ENCODE measurements around the gene UBL5.
"Not testable (repeated sequence)": the region's sequence is repeated elsewhere in the genome, so short reads cannot be mapped to it uniquely, and the experiment has no call there.

DNA sequence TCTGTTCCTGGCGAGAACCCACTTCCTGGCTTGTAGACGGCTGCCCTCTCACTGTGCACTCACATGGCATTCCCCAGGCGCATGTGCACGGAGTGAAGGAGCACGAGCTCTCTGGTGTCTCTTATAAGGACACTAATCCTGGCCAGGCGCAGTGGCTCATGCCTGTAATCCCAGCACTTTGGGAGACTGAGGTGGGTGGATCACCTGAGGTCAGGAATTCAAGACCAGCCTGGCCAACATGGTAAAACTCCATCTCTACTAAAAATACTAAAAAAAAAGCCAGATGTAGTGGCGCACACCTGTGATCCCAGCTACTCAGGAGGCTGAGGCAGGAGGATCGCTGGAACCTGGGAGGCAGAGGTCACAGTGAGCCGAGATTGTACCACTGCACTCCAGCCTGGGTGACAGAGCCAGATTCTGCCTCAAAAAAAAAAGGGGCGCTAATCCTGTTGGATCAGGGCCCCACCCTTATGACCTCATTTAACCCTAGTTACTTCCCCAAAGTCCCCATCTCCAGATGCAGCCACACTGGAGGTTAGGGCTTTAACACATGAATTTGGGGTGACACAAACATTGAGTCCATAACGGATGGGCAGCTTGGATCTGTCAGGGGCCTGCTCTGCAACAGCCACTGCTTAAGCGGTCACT lies 16.0 kb downstream of the UBL5 start:
- TF ChIP-seq, protein P1, sequence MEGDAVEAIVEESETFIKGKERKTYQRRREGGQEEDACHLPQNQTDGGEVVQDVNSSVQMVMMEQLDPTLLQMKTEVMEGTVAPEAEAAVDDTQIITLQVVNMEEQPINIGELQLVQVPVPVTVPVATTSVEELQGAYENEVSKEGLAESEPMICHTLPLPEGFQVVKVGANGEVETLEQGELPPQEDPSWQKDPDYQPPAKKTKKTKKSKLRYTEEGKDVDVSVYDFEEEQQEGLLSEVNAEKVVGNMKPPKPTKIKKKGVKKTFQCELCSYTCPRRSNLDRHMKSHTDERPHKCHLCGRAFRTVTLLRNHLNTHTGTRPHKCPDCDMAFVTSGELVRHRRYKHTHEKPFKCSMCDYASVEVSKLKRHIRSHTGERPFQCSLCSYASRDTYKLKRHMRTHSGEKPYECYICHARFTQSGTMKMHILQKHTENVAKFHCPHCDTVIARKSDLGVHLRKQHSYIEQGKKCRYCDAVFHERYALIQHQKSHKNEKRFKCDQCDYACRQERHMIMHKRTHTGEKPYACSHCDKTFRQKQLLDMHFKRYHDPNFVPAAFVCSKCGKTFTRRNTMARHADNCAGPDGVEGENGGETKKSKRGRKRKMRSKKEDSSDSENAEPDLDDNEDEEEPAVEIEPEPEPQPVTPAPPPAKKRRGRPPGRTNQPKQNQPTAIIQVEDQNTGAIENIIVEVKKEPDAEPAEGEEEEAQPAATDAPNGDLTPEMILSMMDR (IDR thresholded peaks at IDR 0.05; ENCODE audit: insufficient read depth, low read depth, low read length), result not testable (repeated sequence)
- TF ChIP-seq EZH2 (IDR thresholded peaks at IDR 0.05; ENCODE audit: insufficient read depth, low read length), result not testable (repeated sequence)

All from astrocyte (in vitro differentiated cells and primary cell).